C4-2B (cell line): Measurements from ENCODE around the gene SEMA5B.

Source experiments
- ZFX ChIP-seq: fragments of 450-650 bp; IDR thresholded peaks from 2 replicates; pipeline ENCODE4 v1.6.1; 2017
- TF ChIP-seq, protein P1 (sequence below): fragments of 450-650 bp; conservative IDR thresholded peaks from 2 replicates; pipeline ENCODE4 v1.5.1; 2017; ENCODE audit warnings: mild to moderate bottlenecking

GRCh38 chr3:122975163-122975923 lies 52.2 kb downstream of the SEMA5B start:
- TF ChIP-seq, protein P1, sequence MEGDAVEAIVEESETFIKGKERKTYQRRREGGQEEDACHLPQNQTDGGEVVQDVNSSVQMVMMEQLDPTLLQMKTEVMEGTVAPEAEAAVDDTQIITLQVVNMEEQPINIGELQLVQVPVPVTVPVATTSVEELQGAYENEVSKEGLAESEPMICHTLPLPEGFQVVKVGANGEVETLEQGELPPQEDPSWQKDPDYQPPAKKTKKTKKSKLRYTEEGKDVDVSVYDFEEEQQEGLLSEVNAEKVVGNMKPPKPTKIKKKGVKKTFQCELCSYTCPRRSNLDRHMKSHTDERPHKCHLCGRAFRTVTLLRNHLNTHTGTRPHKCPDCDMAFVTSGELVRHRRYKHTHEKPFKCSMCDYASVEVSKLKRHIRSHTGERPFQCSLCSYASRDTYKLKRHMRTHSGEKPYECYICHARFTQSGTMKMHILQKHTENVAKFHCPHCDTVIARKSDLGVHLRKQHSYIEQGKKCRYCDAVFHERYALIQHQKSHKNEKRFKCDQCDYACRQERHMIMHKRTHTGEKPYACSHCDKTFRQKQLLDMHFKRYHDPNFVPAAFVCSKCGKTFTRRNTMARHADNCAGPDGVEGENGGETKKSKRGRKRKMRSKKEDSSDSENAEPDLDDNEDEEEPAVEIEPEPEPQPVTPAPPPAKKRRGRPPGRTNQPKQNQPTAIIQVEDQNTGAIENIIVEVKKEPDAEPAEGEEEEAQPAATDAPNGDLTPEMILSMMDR: no peak
- no peak for TF ChIP-seq ZFX
